Fibroblast of upper back skin (primary cell): Measurements from ENCODE around the gene PURA.

Experiments used
- DNase-seq: peaks from one replicate; pipeline ENCODE4 v3.0.0-alpha.2; 2013

Gene PURA

GRCh38 chr5:140113699-140114263 is at the start of gene PURA:
Gene PURA, plus strand, starts transcription at chr5:140114109. Its CDS starts 73 bp downstream, at chr5:140114182.
- DNase-seq = peak; percentile 96

GRCh38 chr5:140072812-140073211 is 41.1 kb upstream of the PURA start:
- DNase-seq = no peak

- peak; percentile 14 for DNase-seq
Observed at GRCh38 chr5:140073296-140073695, 40.6 kb upstream of the PURA start.

- DNase-seq = peak; percentile 13
Observed at GRCh38 chr5:140075371-140075770, 38.5 kb upstream of the PURA start.

- DNase-seq = no peak
Observed at GRCh38 chr5:140076142-140076541, 37.8 kb upstream of the PURA start.

- no peak for DNase-seq
Observed at GRCh38 chr5:140076788-140077187, 37.1 kb upstream of the PURA start.

GRCh38 chr5:140083120-140083519 is 30.8 kb upstream of the PURA start:
- no peak for DNase-seq

- no peak for DNase-seq
Observed at GRCh38 chr5:140083650-140084049, 30.3 kb upstream of the PURA start.

- DNase-seq = no peak
Observed at GRCh38 chr5:140084541-140084940, 29.4 kb upstream of the PURA start.

- no peak for DNase-seq
Observed at GRCh38 chr5:140090251-140090650, 23.7 kb upstream of the PURA start.

- DNase-seq = no peak
Observed at GRCh38 chr5:140093179-140093578, 20.7 kb upstream of the PURA start.

- DNase-seq = no peak
Observed at GRCh38 chr5:140093866-140094265, 20.0 kb upstream of the PURA start.

GRCh38 chr5:140094889-140095288 is 19.0 kb upstream of the PURA start:
- no peak for DNase-seq

- DNase-seq = no peak
Observed at GRCh38 chr5:140101179-140101578, 12.7 kb upstream of the PURA start.

GRCh38 chr5:140103154-140103553 is 10.8 kb upstream of the PURA start:
- DNase-seq = no peak

- no peak for DNase-seq
Observed at GRCh38 chr5:140104100-140104499, 9.8 kb upstream of the PURA start.

GRCh38 chr5:140106101-140106500 is 7.8 kb upstream of the PURA start:
- DNase-seq = no peak

- no peak for DNase-seq
Observed at GRCh38 chr5:140106805-140107311, 7.1 kb upstream of the PURA start.

- DNase-seq = peak; percentile 92
Observed at GRCh38 chr5:140107312-140108092, 6.4 kb upstream of the PURA start.

GRCh38 chr5:140108093-140109017 is 5.6 kb upstream of the PURA start:
- no peak for DNase-seq

GRCh38 chr5:140109018-140109758 is 4.7 kb upstream of the PURA start:
- DNase-seq = peak; percentile 24
